H1 (cell line): ENCODE measurements around the gene USH2A. TPM values are rescaled to one million over a fixed set of nuclear protein-coding genes. Genes with fewer than 3 reads are reported as not detected.

Experiments
- ASH2L ChIP-seq: fragments of 200-600, 300-600 bp; sonication (generic); IDR thresholded peaks from one replicate; pipeline ENCODE4 v1.7.1; 2017; ENCODE audit warnings: low read length
- BCL11A ChIP-seq, 2 experiments: IDR thresholded peaks; one replicate each; pipeline ENCODE4 v1.6.1; 2011; ENCODE audit warnings: low read depth in 2 of 2, low read length in 2 of 2, mild to moderate bottlenecking in 2 of 2
- EP300 ChIP-seq, 2 experiments: IDR thresholded peaks; 1 replicate in 1 of 2; 2 replicates in 1 of 2; pipeline ENCODE4 v1.6.1; 2011 to 2012; ENCODE audit warnings: low read depth in 2 of 2, low read length in 2 of 2, mild to moderate bottlenecking in 2 of 2, borderline replicate concordance in 1 of 2, inconsistent platforms in 1 of 2, moderate library complexity in 1 of 2
- HDAC2 ChIP-seq, 2 experiments: fragments of 300-600 bp in 1 of 2; sonication (generic) in 1 of 2; IDR thresholded peaks; 2 replicates each; pipeline ENCODE4 v1.6.1; 2011 to 2012; ENCODE audit warnings: low read depth in 2 of 2, low read length in 2 of 2, mild to moderate bottlenecking in 2 of 2, moderate library complexity in 2 of 2, borderline replicate concordance in 1 of 2, inconsistent platforms in 1 of 2
- KDM1A ChIP-seq: fragments of 200-600, 300-600 bp; sonication (generic); IDR thresholded peaks from 2 replicates; pipeline ENCODE4 v1.7.1; 2016; ENCODE audit warnings: mild to moderate bottlenecking, low read length, borderline replicate concordance
- POU5F1 ChIP-seq: IDR thresholded peaks from 2 replicates; pipeline ENCODE4 v1.6.1; 2011; ENCODE audit warnings: low read depth, mild to moderate bottlenecking, low read length, moderate library complexity
- TEAD4 ChIP-seq: IDR thresholded peaks from 2 replicates; pipeline ENCODE4 v1.6.1; 2012; ENCODE audit warnings: low read depth, low read length, inconsistent platforms, mixed read lengths
- polyA plus RNA-seq, 7 experiments: library from polyadenylated mRNA; depleted of rRNA in 3 of 7; stranded (reverse) in 5 of 7; unstranded in 2 of 7; fragments of >200 nt in 5 of 7; fragments of 200-250 nt in 2 of 7; gene quantifications; 1 replicate in 5 of 7; 2 replicates in 1 of 7; 4 replicates in 1 of 7; pipeline versions ENCODE4 v1.2.1 to v1.2.3, GENCODE V29; 2011 to 2013; ENCODE audit warnings: missing spikeins in 2 of 7, mixed read lengths in 2 of 7
- total RNA-seq: library from RNA; stranded (reverse); fragmentation: NEBNext Ultra II Directional; extraction: Animal tissue kit (Norgen Biotek cat#: 25700); gene quantifications from 2 replicates; pipeline ENCODE4 v1.2.1, GENCODE V29; 2021
- TF ChIP-seq, protein P1 (sequence below): fragments of 300-600 bp; sonication (generic); IDR thresholded peaks from 2 replicates; pipeline ENCODE4 v1.7.1; 2012; ENCODE audit warnings: low read length, moderate library complexity, mild to moderate bottlenecking, inconsistent platforms; ENCODE audit not compliant: insufficient replicate concordance
- TF ChIP-seq, protein P2 (sequence below): IDR thresholded peaks from 2 replicates; pipeline ENCODE4 v1.6.1; 2011; ENCODE audit warnings: low read depth, mild to moderate bottlenecking, low read length; ENCODE audit not compliant: insufficient read depth
- TF ChIP-seq, protein P3 (sequence below): IDR thresholded peaks from 2 replicates; pipeline ENCODE4 v1.6.1; 2012; ENCODE audit warnings: inconsistent platforms

The USH2A gene
- total and polyA plus RNA-seq, 2 of the 8 experiments (the other 6 are each of a cell fraction or from before 2014, with no cell fraction given) = 0.02 to 0.17 TPM

DNA sequence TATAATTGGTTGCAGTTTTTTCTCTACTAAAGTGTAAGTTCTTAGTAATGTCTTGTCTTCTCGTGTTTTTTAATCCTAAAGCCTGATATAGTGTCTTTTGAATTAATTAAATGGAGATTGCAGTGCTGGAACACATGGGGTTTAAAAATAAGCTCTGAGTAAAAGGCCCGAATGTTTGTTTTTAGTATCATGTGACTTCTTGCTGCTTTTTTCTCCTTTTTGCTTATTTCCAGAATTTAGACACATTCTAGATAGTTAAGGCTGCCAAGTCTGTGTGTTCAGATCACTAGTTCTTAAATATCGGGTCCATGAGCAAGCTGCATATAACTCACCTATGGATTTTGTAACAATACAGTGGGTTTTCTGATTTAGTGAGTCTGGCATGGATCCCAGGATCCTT, 828.6 kb downstream of the USH2A start (continued):
- TF ChIP-seq, protein P1, sequence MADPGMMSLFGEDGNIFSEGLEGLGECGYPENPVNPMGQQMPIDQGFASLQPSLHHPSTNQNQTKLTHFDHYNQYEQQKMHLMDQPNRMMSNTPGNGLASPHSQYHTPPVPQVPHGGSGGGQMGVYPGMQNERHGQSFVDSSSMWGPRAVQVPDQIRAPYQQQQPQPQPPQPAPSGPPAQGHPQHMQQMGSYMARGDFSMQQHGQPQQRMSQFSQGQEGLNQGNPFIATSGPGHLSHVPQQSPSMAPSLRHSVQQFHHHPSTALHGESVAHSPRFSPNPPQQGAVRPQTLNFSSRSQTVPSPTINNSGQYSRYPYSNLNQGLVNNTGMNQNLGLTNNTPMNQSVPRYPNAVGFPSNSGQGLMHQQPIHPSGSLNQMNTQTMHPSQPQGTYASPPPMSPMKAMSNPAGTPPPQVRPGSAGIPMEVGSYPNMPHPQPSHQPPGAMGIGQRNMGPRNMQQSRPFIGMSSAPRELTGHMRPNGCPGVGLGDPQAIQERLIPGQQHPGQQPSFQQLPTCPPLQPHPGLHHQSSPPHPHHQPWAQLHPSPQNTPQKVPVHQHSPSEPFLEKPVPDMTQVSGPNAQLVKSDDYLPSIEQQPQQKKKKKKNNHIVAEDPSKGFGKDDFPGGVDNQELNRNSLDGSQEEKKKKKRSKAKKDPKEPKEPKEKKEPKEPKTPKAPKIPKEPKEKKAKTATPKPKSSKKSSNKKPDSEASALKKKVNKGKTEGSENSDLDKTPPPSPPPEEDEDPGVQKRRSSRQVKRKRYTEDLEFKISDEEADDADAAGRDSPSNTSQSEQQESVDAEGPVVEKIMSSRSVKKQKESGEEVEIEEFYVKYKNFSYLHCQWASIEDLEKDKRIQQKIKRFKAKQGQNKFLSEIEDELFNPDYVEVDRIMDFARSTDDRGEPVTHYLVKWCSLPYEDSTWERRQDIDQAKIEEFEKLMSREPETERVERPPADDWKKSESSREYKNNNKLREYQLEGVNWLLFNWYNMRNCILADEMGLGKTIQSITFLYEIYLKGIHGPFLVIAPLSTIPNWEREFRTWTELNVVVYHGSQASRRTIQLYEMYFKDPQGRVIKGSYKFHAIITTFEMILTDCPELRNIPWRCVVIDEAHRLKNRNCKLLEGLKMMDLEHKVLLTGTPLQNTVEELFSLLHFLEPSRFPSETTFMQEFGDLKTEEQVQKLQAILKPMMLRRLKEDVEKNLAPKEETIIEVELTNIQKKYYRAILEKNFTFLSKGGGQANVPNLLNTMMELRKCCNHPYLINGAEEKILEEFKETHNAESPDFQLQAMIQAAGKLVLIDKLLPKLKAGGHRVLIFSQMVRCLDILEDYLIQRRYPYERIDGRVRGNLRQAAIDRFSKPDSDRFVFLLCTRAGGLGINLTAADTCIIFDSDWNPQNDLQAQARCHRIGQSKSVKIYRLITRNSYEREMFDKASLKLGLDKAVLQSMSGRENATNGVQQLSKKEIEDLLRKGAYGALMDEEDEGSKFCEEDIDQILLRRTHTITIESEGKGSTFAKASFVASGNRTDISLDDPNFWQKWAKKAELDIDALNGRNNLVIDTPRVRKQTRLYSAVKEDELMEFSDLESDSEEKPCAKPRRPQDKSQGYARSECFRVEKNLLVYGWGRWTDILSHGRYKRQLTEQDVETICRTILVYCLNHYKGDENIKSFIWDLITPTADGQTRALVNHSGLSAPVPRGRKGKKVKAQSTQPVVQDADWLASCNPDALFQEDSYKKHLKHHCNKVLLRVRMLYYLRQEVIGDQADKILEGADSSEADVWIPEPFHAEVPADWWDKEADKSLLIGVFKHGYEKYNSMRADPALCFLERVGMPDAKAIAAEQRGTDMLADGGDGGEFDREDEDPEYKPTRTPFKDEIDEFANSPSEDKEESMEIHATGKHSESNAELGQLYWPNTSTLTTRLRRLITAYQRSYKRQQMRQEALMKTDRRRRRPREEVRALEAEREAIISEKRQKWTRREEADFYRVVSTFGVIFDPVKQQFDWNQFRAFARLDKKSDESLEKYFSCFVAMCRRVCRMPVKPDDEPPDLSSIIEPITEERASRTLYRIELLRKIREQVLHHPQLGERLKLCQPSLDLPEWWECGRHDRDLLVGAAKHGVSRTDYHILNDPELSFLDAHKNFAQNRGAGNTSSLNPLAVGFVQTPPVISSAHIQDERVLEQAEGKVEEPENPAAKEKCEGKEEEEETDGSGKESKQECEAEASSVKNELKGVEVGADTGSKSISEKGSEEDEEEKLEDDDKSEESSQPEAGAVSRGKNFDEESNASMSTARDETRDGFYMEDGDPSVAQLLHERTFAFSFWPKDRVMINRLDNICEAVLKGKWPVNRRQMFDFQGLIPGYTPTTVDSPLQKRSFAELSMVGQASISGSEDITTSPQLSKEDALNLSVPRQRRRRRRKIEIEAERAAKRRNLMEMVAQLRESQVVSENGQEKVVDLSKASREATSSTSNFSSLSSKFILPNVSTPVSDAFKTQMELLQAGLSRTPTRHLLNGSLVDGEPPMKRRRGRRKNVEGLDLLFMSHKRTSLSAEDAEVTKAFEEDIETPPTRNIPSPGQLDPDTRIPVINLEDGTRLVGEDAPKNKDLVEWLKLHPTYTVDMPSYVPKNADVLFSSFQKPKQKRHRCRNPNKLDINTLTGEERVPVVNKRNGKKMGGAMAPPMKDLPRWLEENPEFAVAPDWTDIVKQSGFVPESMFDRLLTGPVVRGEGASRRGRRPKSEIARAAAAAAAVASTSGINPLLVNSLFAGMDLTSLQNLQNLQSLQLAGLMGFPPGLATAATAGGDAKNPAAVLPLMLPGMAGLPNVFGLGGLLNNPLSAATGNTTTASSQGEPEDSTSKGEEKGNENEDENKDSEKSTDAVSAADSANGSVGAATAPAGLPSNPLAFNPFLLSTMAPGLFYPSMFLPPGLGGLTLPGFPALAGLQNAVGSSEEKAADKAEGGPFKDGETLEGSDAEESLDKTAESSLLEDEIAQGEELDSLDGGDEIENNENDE = no peak
- TF ChIP-seq KDM1A = no peak
- TF ChIP-seq, protein P2, sequence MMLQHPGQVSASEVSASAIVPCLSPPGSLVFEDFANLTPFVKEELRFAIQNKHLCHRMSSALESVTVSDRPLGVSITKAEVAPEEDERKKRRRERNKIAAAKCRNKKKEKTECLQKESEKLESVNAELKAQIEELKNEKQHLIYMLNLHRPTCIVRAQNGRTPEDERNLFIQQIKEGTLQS = no peak
- TF ChIP-seq HDAC2 (IDR thresholded peaks at IDR 0.05; ENCODE audit: borderline replicate concordance in 1 of 2, low read depth in 2 of 2, low read length in 2 of 2) = no peak
- TF ChIP-seq BCL11A (IDR thresholded peaks at IDR 0.05; ENCODE audit: low read depth in 2 of 2, low read length in 2 of 2) = no peak
- no peak for TF ChIP-seq ASH2L
- TF ChIP-seq, protein P3, sequence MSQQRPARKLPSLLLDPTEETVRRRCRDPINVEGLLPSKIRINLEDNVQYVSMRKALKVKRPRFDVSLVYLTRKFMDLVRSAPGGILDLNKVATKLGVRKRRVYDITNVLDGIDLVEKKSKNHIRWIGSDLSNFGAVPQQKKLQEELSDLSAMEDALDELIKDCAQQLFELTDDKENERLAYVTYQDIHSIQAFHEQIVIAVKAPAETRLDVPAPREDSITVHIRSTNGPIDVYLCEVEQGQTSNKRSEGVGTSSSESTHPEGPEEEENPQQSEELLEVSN = no peak
- no peak for TF ChIP-seq TEAD4
- no peak for TF ChIP-seq POU5F1
- no peak for TF ChIP-seq EP300 (IDR thresholded peaks at IDR 0.05; ENCODE audit: borderline replicate concordance in 1 of 2, low read depth in 2 of 2, low read length in 2 of 2)
